ENCODE data around the gene PTPRG. TPM values are rescaled to one million over a fixed set of nuclear protein-coding genes. Genes with fewer than 3 reads are reported as not detected.

Gene PTPRG
- total RNA-seq, 2 donors from 2014 or later: 23.9 to 31.6 TPM

DNA sequence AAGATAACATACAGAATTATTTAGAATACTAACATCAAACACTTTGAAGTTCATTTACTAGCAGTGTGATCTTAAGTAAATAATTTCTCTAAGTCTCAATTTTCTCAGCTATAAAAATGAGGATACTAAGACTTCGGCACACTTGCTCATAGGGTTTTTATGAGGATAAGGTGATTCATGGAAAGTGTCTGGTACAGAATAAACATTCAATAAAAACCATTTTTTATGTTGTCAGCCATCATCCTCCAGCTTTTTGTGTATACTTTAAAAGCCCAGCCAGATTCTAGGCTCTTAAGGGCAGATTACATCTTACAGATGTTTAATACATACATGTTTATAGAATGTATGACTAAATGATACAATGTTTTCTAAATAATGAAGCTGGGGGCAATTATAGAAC is 755.2 kb downstream of the PTPRG start:
- Histone ChIP-seq H3K4me1 (peaks cover 15% of the 10 kb centered on the region), H3K4me3 (no peak overlapping the region), H3K27ac (no peak overlapping the region), H3K9me3 (no peaks in the 10 kb centered on the region), H3K27me3 (no peaks in the 10 kb centered on the region), H3K36me3 (replicated peaks in 1 of 2; ENCODE audit: insufficient read depth in 1 of 2, low read depth in 2 of 2) (no peaks in the 10 kb centered on the region)
- 76 to 94% methylated on average over 1 of the region's 1 CpG for WGBS, 2 donors
- TF ChIP-seq, protein P1, sequence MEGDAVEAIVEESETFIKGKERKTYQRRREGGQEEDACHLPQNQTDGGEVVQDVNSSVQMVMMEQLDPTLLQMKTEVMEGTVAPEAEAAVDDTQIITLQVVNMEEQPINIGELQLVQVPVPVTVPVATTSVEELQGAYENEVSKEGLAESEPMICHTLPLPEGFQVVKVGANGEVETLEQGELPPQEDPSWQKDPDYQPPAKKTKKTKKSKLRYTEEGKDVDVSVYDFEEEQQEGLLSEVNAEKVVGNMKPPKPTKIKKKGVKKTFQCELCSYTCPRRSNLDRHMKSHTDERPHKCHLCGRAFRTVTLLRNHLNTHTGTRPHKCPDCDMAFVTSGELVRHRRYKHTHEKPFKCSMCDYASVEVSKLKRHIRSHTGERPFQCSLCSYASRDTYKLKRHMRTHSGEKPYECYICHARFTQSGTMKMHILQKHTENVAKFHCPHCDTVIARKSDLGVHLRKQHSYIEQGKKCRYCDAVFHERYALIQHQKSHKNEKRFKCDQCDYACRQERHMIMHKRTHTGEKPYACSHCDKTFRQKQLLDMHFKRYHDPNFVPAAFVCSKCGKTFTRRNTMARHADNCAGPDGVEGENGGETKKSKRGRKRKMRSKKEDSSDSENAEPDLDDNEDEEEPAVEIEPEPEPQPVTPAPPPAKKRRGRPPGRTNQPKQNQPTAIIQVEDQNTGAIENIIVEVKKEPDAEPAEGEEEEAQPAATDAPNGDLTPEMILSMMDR (IDR thresholded peaks at IDR 0.05): no peak
- TF ChIP-seq POLR2A (IDR thresholded peaks at IDR 0.05): no peak
- ATAC-seq (no peak), DNase-seq (no peak)
- intact Hi-C loops (cut with DNase I): no loop called here

- TF ChIP-seq POLR2A (IDR thresholded peaks at IDR 0.05): no peak
- TF ChIP-seq, protein P1 (IDR thresholded peaks at IDR 0.05): no peak
- peak in 2 of 4 donors; percentile 4 to 16 for DNase-seq
- H3K4me1 ChIP-seq: peaks cover 15% of the 10 kb centered on the region
- no peaks in the 10 kb centered on the region for H3K9me3 ChIP-seq
- intact Hi-C loops (cut with DNase I): no loop called here
- no peaks in the 10 kb centered on the region for H3K36me3 ChIP-seq (replicated peaks in 1 of 2; ENCODE audit: insufficient read depth in 1 of 2, low read depth in 2 of 2)
- no peak for ATAC-seq
- H3K27me3 ChIP-seq: no peaks in the 10 kb centered on the region
- WGBS, 2 donors: 23 to 38% methylated on average over 12 of the region's 12 CpGs
- H3K27ac ChIP-seq: peak overlapping the region in 3 of 4 donors; percentile 52 to 74 (median 69)
- H3K4me3 ChIP-seq: peak overlapping the region in 1 of 2 donors; percentile 1
These were observed 757.0 kb downstream of the PTPRG start for GRCh38 chr3:62318365-62318751.

GRCh38 chr3:62318752-62319569 is 757.6 kb downstream of the PTPRG start:
- intact Hi-C loops (cut with DNase I): no loop called here
- Histone ChIP-seq H3K27me3 (no peaks in the 10 kb centered on the region), H3K27ac (peak overlapping the region; percentile 52 to 74 (median 64)), H3K4me3 (peak overlapping the region; percentile 1 to 13), H3K36me3 (replicated peaks in 1 of 2; ENCODE audit: insufficient read depth in 1 of 2, low read depth in 2 of 2) (no peaks in the 10 kb centered on the region), H3K4me1 (peaks cover 15% of the 10 kb centered on the region), H3K9me3 (no peaks in the 10 kb centered on the region)
- DNase-seq (peak; percentile 87 to 90 (median 88)), ATAC-seq (peak; percentile 98)
- WGBS, 2 donors: 2 to 3% methylated on average over 38 to 60 of the region's 60 CpGs
- TF ChIP-seq POLR2A (IDR thresholded peaks at IDR 0.05): peak; percentile 28 to 77 (median 75)
- TF ChIP-seq, protein P1 (IDR thresholded peaks at IDR 0.05): no peak

- DNase-seq (no peak), ATAC-seq (no peak)
- no peaks in the 10 kb centered on the region for H3K36me3 ChIP-seq (replicated peaks in 1 of 2; ENCODE audit: insufficient read depth in 1 of 2, low read depth in 2 of 2)
- H3K4me3 ChIP-seq: peak overlapping the region in 1 of 2 donors; percentile 13
- peak overlapping the region in 2 of 4 donors; percentile 69 to 74 for H3K27ac ChIP-seq
- H3K4me1 ChIP-seq: peaks cover 15% of the 10 kb centered on the region
- 46 to 55% methylated on average over 7 of the region's 7 CpGs for WGBS, 2 donors
- H3K27me3 ChIP-seq: no peaks in the 10 kb centered on the region
- TF ChIP-seq POLR2A (IDR thresholded peaks at IDR 0.05): no peak
- TF ChIP-seq, protein P1 (IDR thresholded peaks at IDR 0.05): no peak
- no peaks in the 10 kb centered on the region for H3K9me3 ChIP-seq
- intact Hi-C loops (cut with DNase I): no loop called here
These were observed 758.3 kb downstream of the PTPRG start for GRCh38 chr3:62319570-62320243.

Measured in body of pancreas (tissue), 4 donors.